ENCODE measurements around the gene PAF1. TPM values are rescaled to one million over a fixed set of nuclear protein-coding genes. Genes with fewer than 3 reads are reported as not detected.

Gene PAF1
- total and polyA plus RNA-seq, 2 donors from 2014 or later, result 37.1 to 54.0 TPM

GRCh38 chr19:39410831-39411080 is 19.9 kb upstream of the PAF1 start:
- Histone ChIP-seq H3K4me1 (ENCODE audit: control insufficient read depth in 2 of 3, insufficient read depth in 2 of 3, low read depth in 1 of 3, low read length in 3 of 3) (peaks cover 14 to 28% (median 24%) of the 10 kb centered on the region in 3 donors), H3K9ac (ENCODE audit: low read length in 3 of 3) (peak overlapping the region; percentile 30 to 77 (median 38)), H3K9me3 (ENCODE audit: control insufficient read depth in 2 of 3, insufficient read depth in 1 of 3, low read length in 3 of 3) (no peaks in the 10 kb centered on the region), H3K36me3 (ENCODE audit: control insufficient read depth in 2 of 3, insufficient read depth in 3 of 3, low read length in 3 of 3) (peaks cover 0 to 22% (median 6%) of the 10 kb centered on the region in 3 donors), H3K27ac (ENCODE audit: low read depth in 2 of 2, low read length in 2 of 2) (peak overlapping the region; percentile 95 to 98), H3K4me3 (ENCODE audit: low read length in 3 of 3) (peak overlapping the region; percentile 66 to 99 (median 66)), H3K27me3 (ENCODE audit: control insufficient read depth, insufficient read depth, low read length) (no peaks in the 10 kb centered on the region)
- FAIRE-seq (no peak), DNase-seq (no peak)
- TF ChIP-seq, protein P1, sequence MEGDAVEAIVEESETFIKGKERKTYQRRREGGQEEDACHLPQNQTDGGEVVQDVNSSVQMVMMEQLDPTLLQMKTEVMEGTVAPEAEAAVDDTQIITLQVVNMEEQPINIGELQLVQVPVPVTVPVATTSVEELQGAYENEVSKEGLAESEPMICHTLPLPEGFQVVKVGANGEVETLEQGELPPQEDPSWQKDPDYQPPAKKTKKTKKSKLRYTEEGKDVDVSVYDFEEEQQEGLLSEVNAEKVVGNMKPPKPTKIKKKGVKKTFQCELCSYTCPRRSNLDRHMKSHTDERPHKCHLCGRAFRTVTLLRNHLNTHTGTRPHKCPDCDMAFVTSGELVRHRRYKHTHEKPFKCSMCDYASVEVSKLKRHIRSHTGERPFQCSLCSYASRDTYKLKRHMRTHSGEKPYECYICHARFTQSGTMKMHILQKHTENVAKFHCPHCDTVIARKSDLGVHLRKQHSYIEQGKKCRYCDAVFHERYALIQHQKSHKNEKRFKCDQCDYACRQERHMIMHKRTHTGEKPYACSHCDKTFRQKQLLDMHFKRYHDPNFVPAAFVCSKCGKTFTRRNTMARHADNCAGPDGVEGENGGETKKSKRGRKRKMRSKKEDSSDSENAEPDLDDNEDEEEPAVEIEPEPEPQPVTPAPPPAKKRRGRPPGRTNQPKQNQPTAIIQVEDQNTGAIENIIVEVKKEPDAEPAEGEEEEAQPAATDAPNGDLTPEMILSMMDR (IDR thresholded peaks at IDR 0.05; ENCODE audit: borderline replicate concordance, extremely low read depth, insufficient read depth), result no peak
- intact Hi-C loops (cut with DNase I), result no loop called here

- FAIRE-seq, result no peak
- TF ChIP-seq, protein P1 (IDR thresholded peaks at IDR 0.05; ENCODE audit: borderline replicate concordance, extremely low read depth, insufficient read depth), result peak; percentile 2
- Histone ChIP-seq H3K36me3 (ENCODE audit: control insufficient read depth in 2 of 3, insufficient read depth in 3 of 3, low read length in 3 of 3) (peaks cover 0 to 22% (median 6%) of the 10 kb centered on the region in 3 donors), H3K27ac (ENCODE audit: low read depth in 2 of 2, low read length in 2 of 2) (peak overlapping the region; percentile 95 to 98), H3K4me1 (ENCODE audit: control insufficient read depth in 2 of 3, insufficient read depth in 2 of 3, low read depth in 1 of 3, low read length in 3 of 3) (peaks cover 14 to 28% (median 24%) of the 10 kb centered on the region in 3 donors), H3K9me3 (ENCODE audit: control insufficient read depth in 2 of 3, insufficient read depth in 1 of 3, low read length in 3 of 3) (no peaks in the 10 kb centered on the region), H3K9ac (ENCODE audit: low read length in 3 of 3) (peak overlapping the region; percentile 38 to 77 (median 49)), H3K4me3 (ENCODE audit: low read length in 3 of 3) (peak overlapping the region; percentile 66 to 99 (median 66)), H3K27me3 (ENCODE audit: control insufficient read depth, insufficient read depth, low read length) (no peaks in the 10 kb centered on the region)
- peak; percentile 60 to 97 (median 82) for DNase-seq
- intact Hi-C loops (cut with DNase I), result no loop called here
Measured at GRCh38 chr19:39410017-39410830, 19.3 kb upstream of the PAF1 start.

DNA sequence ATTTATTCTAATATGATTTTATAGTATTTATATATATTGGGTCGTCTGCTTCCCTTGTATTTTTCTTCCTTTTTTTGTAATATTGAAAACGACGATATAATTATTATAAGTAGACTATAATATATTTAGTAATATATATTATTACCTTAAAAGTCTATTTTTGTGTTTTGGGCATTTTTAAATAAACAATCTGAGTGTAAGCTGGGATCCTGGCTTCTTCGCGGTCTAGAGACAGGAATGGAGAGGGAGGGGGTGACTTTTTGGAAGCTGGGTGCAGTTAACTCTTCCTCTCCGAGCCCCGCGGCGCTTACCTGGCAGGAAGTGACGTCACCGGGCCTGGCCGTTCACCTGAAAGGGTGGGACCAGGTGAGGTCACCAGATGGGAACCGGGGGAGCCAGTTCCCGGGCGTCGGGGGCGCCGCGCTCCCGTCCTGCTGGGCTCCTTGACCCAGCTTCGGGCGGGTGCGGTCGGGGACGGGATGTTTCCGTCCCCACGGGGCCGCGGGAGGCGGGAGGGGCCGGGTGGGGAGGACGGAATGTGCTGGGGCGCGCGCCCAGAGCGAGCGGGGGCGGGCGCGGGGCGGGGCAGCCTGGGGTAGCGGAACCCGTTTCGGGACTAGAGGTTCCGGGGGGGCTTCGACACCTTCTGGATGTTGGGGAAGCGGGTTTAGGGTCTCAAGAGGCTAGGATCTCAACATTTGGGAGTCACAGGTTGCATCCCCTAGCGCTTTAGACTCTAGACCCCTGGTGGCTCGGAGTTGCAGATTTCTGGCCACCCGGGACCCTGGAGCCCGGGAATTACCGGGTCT is 18.5 kb upstream of the PAF1 start:
- DNase-seq (peak; percentile 85 to 98 (median 92)), FAIRE-seq (peak; percentile 54)
- Histone ChIP-seq H3K9me3 (ENCODE audit: control insufficient read depth in 2 of 3, insufficient read depth in 1 of 3, low read length in 3 of 3) (no peaks in the 10 kb centered on the region), H3K27ac (ENCODE audit: low read depth in 2 of 2, low read length in 2 of 2) (peak overlapping the region; percentile 98 to 99), H3K4me3 (ENCODE audit: low read length in 3 of 3) (peak overlapping the region; percentile 66 to 99 (median 96)), H3K9ac (ENCODE audit: low read length in 3 of 3) (peak overlapping the region; percentile 49 to 100 (median 95)), H3K36me3 (ENCODE audit: control insufficient read depth in 2 of 3, insufficient read depth in 3 of 3, low read length in 3 of 3) (peaks cover 0 to 22% (median 6%) of the 10 kb centered on the region in 3 donors), H3K27me3 (ENCODE audit: control insufficient read depth, insufficient read depth, low read length) (no peaks in the 10 kb centered on the region), H3K4me1 (ENCODE audit: control insufficient read depth in 2 of 3, insufficient read depth in 2 of 3, low read depth in 1 of 3, low read length in 3 of 3) (peaks cover 14 to 27% (median 24%) of the 10 kb centered on the region in 3 donors)
- intact Hi-C loops (cut with DNase I), result no loop called here
- TF ChIP-seq, protein P1 (IDR thresholded peaks at IDR 0.05; ENCODE audit: borderline replicate concordance, extremely low read depth, insufficient read depth), result no peak

Data from kidney (tissue), 14 donors.